GM12873 (cell line): Measurements from ENCODE around the gene TMEM132C.

Source experiments
- TF ChIP-seq, protein P1 (sequence below): IDR thresholded peaks from 2 replicates; pipeline ENCODE4 v1.5.1; 2012; ENCODE audit warnings: low read depth, mild to moderate bottlenecking, moderate library complexity, low read length, control low read depth; ENCODE audit not compliant: insufficient read depth; ENCODE audit errors: missing control alignments

Gene TMEM132C

DNA sequence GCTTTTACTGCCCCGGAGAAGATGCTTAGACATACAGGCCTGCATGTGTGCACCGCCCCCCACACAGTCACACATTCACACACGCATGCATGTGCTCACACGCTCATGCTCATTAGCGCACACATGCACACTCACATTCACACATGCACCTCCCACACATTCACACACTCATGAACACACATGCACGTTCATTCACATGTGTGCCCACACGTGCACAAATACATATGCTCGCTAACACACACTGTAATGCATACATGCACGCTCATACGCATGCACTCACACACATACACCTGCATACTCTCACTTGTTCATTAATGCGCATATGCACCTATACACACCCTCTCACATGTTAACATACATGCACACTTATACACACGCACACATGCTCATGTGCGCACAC, 21.9 kb downstream of the TMEM132C start:
- TF ChIP-seq, protein P1, sequence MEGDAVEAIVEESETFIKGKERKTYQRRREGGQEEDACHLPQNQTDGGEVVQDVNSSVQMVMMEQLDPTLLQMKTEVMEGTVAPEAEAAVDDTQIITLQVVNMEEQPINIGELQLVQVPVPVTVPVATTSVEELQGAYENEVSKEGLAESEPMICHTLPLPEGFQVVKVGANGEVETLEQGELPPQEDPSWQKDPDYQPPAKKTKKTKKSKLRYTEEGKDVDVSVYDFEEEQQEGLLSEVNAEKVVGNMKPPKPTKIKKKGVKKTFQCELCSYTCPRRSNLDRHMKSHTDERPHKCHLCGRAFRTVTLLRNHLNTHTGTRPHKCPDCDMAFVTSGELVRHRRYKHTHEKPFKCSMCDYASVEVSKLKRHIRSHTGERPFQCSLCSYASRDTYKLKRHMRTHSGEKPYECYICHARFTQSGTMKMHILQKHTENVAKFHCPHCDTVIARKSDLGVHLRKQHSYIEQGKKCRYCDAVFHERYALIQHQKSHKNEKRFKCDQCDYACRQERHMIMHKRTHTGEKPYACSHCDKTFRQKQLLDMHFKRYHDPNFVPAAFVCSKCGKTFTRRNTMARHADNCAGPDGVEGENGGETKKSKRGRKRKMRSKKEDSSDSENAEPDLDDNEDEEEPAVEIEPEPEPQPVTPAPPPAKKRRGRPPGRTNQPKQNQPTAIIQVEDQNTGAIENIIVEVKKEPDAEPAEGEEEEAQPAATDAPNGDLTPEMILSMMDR = no peak

DNA sequence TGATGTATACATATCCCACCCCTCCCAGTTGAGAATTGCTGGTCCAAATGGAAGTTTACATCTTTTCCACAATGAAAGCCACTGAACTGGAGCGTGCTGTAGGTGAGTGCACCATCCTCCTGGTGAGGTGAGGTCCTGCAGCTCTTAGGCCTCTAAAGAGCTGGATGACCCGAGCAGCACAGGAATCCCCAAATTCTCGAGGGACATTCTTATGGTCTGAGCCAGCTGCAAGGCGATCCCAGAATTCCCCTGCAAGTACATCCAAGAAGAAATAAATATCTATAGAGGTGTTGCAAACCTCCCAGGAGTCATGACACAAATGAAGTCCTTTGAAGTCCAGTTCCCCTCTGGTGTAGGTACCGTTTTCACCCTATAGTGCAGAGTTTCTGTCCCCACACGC, 24.0 kb downstream of the TMEM132C start:
- TF ChIP-seq, protein P1 = no peak

DNA sequence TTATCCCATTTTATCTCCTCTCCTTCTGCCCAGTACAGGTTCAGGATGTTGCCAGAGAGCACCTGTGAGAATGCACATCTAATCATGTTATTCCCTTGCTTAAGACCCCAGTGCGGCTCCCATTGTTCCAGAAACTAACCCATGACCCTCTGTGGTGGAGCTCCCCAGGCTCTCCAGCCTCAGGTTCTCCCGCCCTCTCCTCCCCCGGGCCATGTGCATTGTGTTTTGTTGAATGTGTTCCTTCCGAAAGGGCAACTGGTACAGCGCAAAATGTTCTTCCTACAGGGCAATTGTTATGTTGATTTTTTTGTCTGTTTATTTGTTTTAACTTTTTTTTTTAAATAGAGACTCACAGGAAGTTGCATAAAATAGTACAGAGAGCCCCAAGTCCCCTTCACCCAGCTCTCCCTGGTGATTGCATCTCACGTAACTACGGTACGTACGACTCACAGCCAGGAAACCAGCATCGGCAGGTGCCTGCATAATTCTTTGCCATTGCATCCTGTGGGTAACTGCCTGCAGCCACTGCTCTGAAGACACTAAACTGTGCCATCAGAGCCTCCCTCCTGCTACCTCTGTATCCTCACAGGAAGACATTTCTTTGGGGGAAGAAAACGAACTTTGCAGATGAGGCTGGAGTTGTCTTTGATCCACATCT, 31.2 kb downstream of the TMEM132C start:
- TF ChIP-seq, protein P1 = no peak

DNA sequence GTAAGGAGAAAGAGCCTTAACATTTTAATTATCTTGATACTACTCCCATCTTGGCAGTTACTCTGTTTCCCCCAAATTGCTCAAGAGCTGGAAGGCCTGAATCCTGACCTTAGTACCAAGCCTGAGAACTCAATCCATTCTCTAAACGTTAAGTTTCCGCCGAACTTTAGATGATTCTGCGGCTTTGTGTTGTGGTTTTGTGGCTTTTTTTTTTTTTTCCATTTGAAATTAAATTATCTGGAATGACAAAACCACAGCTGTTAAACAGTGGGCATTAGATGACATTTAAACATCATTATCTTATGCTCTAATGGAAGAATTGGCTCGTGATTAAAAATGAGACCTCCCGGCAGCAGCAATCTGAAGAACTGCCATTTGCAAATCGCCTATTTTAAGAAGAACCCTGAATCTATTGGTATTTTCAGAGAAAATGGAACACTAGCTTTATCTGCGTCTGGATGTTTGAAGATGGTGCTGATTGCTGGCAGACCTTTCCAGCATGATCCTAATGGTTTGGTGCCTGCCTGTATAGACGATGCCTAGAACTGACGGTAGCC, 38.4 kb downstream of the TMEM132C start:
- TF ChIP-seq, protein P1 = no peak

DNA sequence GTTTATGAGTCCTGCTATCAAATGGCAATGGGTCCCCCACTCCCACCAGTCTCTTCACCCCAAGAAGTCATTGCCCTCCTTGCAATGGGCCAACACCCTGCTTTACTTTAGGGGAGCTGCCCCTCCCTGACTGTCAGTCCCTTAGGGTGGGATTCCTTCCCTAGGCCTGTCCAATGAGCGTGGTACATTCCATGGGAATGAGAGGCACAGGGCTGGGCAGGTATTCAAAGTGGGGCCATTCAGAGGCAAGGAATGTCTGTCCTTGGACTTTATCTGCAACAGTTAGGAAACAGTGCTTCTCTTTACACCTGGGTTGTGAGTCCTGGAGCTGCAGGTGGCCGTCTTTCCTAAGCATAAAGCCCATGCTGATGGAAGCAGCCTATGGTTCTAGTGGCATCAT, 40.8 kb downstream of the TMEM132C start:
- TF ChIP-seq, protein P1 = no peak

DNA sequence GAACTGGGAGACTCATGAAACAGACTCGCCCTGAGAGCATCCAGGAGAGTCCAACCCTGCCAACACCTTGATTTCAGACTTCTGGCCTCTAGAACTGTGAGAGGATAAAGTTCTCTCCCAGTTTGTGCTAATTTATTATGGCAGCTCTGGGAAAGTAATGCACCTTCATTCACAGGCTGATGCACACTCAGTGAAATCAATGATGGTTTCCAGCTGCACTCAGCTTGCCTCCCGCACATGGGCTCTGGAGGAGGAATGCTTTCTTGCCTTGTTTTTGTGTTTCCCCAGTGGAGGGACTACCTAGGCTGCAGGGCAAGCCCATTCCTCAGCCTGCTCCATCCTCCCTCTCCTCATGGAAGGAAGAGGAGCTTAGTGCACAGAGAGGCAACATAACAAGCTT, 45.7 kb downstream of the TMEM132C start:
- TF ChIP-seq, protein P1 = no peak

DNA sequence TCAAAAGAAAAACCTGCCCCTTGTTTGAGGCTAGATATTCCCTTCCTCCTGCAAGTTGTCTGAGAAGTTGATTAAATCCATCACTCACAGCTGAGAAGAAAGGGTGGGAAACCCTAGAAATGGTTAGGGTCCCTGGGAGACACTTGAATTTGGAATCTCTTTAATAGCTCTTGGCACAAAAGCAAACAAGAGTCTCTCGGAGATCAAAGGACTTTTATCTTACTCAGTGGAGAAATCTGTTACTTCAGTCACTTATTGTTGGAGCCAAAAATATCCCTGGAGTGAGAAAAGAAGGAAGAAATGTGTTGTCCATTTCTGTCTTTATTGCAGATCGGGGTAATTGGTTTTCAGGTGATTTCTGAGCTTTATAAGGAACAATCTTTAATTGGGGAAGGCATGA, 47.0 kb downstream of the TMEM132C start:
- TF ChIP-seq, protein P1 = no peak
